GM23338 (cell line): ENCODE results near the gene ITGB6.

ENCODE experiments used
- CREB1 ChIP-seq: fragments of 250-450 bp; sonication (Bioruptor Pico); IDR thresholded peaks from 2 replicates; pipeline ENCODE4 v1.5.0; 2020; ENCODE audit warnings: low read depth, mild to moderate bottlenecking, moderate library complexity
- CTCF ChIP-seq, 2 experiments: fragments of 200-600 bp in 1 of 2; sonication (generic) in 1 of 2; conservative IDR thresholded peaks; 2 replicates each; pipeline versions ENCODE4 v1.5.1 to v1.6.1; 2016 to 2017; ENCODE audit warnings: antibody characterized with exemption in 2 of 2, low read depth in 2 of 2, mild to moderate bottlenecking in 2 of 2, moderate library complexity in 1 of 2
- EZH2 ChIP-seq: fragments of 200-600 bp; sonication (generic); IDR thresholded peaks from one replicate; pipeline ENCODE4 v1.8.0; 2017; ENCODE audit warnings: antibody characterized with exemption, mild to moderate bottlenecking, low read depth; ENCODE audit not compliant: unreplicated experiment
- EZH2phosphoT487 ChIP-seq: fragments of 200-600 bp; sonication (generic); IDR thresholded peaks from one replicate; pipeline ENCODE4 v1.8.1; 2018; ENCODE audit warnings: antibody characterized with exemption; ENCODE audit not compliant: unreplicated experiment
- JUNB ChIP-seq: IDR thresholded peaks from one replicate; pipeline ENCODE4 v1.6.1; 2016; ENCODE audit warnings: antibody characterized with exemption; ENCODE audit not compliant: unreplicated experiment
- NANOG ChIP-seq: IDR thresholded peaks from 2 replicates; pipeline ENCODE4 v1.6.1; 2016; ENCODE audit warnings: antibody characterized with exemption, borderline replicate concordance
- POLR2AphosphoS5 ChIP-seq: IDR thresholded peaks from 2 replicates; pipeline ENCODE4 v1.6.1; 2016; ENCODE audit warnings: antibody characterized with exemption, low read depth
- STAT1 ChIP-seq: IDR thresholded peaks from one replicate; pipeline ENCODE4 v1.6.1; 2016; ENCODE audit warnings: antibody characterized with exemption; ENCODE audit not compliant: unreplicated experiment
- ZNF114 ChIP-seq: fragments of 250-450 bp; sonication (Bioruptor Pico); IDR thresholded peaks from 2 replicates; pipeline ENCODE4 v1.5.0; 2020; ENCODE audit warnings: mild to moderate bottlenecking, moderate library complexity
- TF ChIP-seq, protein P1 (sequence below): IDR thresholded peaks from one replicate; pipeline ENCODE4 v1.6.1; 2018; ENCODE audit warnings: antibody characterized with exemption; ENCODE audit not compliant: unreplicated experiment

GRCh38 chr2:160111951-160112798 is 87.9 kb downstream of the ITGB6 start:
- TF ChIP-seq CTCF (conservative IDR thresholded peaks at IDR 0.05; ENCODE audit: low read depth in 2 of 2) (no peak), NANOG (no peak), EZH2phosphoT487 (no peak), EZH2 (no peak), CREB1 (CRISPR knock-in tag) (no peak), POLR2AphosphoS5 (no peak), ZNF114 (CRISPR knock-in tag) (no peak), STAT1 (no peak), JUNB (no peak)
- TF ChIP-seq, protein P1, sequence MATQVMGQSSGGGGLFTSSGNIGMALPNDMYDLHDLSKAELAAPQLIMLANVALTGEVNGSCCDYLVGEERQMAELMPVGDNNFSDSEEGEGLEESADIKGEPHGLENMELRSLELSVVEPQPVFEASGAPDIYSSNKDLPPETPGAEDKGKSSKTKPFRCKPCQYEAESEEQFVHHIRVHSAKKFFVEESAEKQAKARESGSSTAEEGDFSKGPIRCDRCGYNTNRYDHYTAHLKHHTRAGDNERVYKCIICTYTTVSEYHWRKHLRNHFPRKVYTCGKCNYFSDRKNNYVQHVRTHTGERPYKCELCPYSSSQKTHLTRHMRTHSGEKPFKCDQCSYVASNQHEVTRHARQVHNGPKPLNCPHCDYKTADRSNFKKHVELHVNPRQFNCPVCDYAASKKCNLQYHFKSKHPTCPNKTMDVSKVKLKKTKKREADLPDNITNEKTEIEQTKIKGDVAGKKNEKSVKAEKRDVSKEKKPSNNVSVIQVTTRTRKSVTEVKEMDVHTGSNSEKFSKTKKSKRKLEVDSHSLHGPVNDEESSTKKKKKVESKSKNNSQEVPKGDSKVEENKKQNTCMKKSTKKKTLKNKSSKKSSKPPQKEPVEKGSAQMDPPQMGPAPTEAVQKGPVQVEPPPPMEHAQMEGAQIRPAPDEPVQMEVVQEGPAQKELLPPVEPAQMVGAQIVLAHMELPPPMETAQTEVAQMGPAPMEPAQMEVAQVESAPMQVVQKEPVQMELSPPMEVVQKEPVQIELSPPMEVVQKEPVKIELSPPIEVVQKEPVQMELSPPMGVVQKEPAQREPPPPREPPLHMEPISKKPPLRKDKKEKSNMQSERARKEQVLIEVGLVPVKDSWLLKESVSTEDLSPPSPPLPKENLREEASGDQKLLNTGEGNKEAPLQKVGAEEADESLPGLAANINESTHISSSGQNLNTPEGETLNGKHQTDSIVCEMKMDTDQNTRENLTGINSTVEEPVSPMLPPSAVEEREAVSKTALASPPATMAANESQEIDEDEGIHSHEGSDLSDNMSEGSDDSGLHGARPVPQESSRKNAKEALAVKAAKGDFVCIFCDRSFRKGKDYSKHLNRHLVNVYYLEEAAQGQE, result no peak
